ENCODE results near the gene RAB31.

The RAB31 gene

DNA sequence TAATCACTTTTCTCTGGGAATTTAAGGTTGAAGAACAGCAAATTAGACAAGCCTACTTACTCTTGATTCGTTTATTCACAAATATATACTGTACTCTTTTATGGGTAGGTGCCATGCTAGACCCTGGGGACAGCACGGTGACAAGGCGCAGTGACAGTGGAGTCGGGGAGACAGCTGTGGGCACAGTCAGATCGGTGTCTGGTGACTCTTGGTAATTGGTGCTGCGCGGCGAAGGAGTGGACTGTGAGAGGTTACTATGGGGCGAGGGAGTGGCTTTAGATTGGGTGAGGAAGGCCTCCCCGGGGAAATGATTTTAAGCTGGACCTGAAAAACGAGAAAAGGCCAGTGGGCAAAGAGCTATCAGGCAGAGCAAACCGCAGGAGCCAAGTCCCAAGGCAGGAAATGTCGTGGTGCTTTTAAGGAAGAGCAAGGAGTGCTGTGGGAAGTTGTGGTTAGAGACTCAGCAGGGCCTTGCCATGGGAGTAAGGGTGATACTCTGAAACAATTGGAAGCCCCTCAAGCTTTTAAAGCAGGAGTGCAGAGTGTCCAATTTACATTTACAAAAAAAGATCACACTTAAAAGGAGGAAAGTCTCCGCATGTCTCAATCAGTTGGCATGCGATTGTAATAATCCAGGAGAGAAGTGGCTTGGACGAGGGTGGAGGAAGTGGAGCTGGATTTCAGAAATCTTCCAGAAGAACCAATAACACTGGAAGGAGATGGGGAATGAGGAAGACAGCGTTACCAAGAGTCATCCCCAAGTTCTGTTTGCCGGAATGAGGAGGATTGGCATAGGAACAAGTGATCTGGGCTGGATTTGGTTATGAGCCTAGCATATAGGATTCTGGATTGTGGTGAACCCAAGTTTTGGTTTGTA is 141.5 kb downstream of the RAB31 start:
- Histone ChIP-seq H3K27me3 (ENCODE audit: insufficient read depth, low read depth, severe bottlenecking) (no peaks in the 10 kb centered on the region), H3K27ac (no peak overlapping the region)
- no peak for DNase-seq

DNA sequence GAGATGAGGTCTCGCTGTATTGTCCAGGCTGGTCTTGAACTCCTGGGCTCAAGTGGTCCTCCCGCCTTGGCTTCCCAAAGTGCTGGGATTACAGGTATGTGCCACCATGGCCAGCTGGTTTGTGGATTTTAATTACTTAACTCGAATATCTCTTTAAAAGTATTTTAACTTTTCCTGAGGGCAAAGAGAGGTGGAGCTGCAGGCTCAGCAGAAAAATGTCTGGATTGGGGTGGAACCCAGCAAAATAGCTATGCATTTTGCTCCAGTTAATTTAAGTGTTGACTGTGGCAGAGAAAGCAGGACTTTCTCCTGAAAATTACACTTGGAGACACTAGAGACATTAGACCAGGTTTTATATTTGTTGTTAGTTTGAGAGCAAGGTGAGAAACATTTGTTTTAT is 142.2 kb downstream of the RAB31 start:
- no peaks in the 10 kb centered on the region for H3K36me3 ChIP-seq
- DNase-seq = no peak
- no peak overlapping the region for H3K4me3 ChIP-seq (ENCODE audit: low read depth, low read length)
- TF ChIP-seq, protein P1, sequence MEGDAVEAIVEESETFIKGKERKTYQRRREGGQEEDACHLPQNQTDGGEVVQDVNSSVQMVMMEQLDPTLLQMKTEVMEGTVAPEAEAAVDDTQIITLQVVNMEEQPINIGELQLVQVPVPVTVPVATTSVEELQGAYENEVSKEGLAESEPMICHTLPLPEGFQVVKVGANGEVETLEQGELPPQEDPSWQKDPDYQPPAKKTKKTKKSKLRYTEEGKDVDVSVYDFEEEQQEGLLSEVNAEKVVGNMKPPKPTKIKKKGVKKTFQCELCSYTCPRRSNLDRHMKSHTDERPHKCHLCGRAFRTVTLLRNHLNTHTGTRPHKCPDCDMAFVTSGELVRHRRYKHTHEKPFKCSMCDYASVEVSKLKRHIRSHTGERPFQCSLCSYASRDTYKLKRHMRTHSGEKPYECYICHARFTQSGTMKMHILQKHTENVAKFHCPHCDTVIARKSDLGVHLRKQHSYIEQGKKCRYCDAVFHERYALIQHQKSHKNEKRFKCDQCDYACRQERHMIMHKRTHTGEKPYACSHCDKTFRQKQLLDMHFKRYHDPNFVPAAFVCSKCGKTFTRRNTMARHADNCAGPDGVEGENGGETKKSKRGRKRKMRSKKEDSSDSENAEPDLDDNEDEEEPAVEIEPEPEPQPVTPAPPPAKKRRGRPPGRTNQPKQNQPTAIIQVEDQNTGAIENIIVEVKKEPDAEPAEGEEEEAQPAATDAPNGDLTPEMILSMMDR (IDR thresholded peaks at IDR 0.05; ENCODE audit: low read depth, low read length) = no peak
- no peaks in the 10 kb centered on the region for H3K27me3 ChIP-seq (ENCODE audit: insufficient read depth, low read depth, severe bottlenecking)
- no peak overlapping the region for H3K27ac ChIP-seq
- H3K9me3 ChIP-seq (ENCODE audit: severe bottlenecking) = peaks cover 9% of the 10 kb centered on the region

More for the DNA sequence above, 141.5 kb downstream of the RAB31 start:
- Histone ChIP-seq H3K9me3 (ENCODE audit: severe bottlenecking) (peaks cover 9% of the 10 kb centered on the region), H3K4me3 (ENCODE audit: low read depth, low read length) (no peak overlapping the region), H3K36me3 (no peaks in the 10 kb centered on the region)
- TF ChIP-seq, protein P1 (IDR thresholded peaks at IDR 0.05; ENCODE audit: low read depth, low read length) = no peak

DNA sequence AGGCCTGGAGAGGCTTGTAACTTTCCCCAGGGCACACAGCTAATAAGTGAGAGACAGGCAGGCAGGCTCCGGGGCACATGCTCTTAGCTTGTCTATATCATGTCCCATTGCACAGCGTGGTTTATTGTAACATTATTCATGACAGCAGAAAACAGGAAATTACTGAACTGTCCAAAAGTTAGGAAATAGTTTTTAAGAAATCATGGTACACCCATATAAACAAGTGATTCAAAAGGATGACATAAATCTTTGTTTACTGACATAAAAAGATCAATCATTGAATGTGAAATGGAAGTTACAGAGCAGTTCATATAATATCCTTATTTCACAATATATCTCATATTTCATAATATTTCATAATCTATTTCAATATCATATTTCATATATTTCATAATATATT is 143.4 kb downstream of the RAB31 start:
- peaks cover 9% of the 10 kb centered on the region for H3K9me3 ChIP-seq (ENCODE audit: severe bottlenecking)
- H3K27me3 ChIP-seq (ENCODE audit: insufficient read depth, low read depth, severe bottlenecking) = no peaks in the 10 kb centered on the region
- TF ChIP-seq, protein P1 (IDR thresholded peaks at IDR 0.05; ENCODE audit: low read depth, low read length) = no peak
- no peak for DNase-seq
- H3K36me3 ChIP-seq = no peaks in the 10 kb centered on the region
- no peak overlapping the region for H3K27ac ChIP-seq
- no peak overlapping the region for H3K4me3 ChIP-seq (ENCODE audit: low read depth, low read length)

DNA sequence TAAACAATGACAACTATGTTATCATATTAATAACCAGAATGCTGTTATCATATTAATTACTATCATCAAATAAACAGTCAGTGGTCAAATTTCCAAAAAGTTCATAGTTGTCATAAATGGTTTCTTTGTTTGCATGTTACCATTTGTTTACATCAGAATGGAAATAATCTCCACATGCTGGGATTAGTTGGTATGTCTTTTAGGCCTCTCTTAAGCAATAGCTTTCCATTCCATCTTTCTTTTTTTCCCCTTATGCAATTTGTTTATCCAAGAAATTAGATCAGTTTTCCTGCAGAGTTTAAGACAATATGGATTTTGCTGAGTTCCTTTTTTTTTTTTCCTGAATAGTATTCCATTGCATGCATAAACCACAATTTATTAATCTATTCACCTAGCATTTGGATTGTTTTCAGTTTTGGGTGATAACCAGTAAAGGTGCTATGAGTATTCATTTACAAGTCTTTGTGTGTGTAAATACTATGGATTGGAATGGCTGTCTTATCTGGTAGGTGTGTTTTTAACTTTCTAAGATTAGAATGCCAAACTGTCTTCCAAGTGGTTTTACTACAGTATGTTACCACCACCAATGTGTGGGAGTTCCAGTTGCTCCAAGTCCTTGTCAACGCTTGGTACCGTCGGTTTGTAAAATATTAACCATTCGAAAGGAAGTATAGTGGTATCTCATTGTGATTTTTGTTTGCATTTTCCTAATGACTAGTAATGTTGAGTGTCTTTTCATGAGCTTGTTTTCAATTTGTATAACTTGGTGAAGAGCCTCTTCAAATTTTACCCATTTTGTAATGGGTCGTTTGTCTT is 144.4 kb downstream of the RAB31 start:
- Histone ChIP-seq H3K9me3 (ENCODE audit: severe bottlenecking) (peaks cover 9% of the 10 kb centered on the region), H3K27me3 (ENCODE audit: insufficient read depth, low read depth, severe bottlenecking) (no peaks in the 10 kb centered on the region), H3K27ac (no peak overlapping the region), H3K36me3 (no peaks in the 10 kb centered on the region), H3K4me3 (ENCODE audit: low read depth, low read length) (no peak overlapping the region)
- no peak for DNase-seq
- TF ChIP-seq, protein P1 (IDR thresholded peaks at IDR 0.05; ENCODE audit: low read depth, low read length) = no peak

DNA sequence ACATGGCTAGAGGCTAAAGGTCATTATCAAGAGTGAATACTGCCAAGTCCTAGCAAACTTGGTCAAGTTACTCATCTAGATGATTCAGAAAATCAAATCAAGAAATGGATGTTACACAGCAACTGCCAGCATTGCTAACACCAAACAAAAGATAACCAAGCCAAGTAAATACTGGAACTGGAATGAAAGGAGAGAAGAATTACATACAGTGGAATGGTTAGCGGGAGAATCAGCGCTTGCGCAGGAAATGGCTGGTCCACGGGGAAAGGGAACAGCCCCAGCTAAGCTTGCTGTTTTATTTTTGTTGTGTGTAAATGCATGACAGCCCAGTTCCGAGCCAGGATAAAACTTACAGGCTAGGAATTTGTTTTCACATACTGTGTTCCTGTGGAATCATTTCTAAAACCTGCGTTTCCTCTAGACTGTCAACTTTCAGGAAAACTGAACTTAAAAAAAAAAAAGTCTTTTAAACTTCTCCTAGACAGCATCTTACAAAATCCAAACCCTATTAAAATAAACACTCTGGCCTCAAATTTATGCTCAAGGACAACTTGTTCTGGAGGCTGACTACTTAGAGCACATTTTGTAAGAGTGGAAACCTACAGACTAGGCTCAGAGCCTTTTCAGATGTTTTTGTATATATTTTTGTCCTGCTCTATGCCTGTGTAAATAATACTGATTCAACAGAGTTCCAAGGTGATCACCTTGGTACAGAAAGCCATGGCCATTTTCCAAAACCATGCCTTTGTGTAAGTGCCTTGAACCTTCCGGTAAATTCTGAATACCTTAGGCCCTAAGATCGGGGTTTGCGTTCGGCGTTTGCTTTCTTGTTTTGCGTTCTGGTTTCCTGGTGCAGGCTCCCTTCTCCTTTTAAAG is 146.9 kb downstream of the RAB31 start:
- no peaks in the 10 kb centered on the region for H3K36me3 ChIP-seq
- no peak overlapping the region for H3K27ac ChIP-seq
- H3K4me3 ChIP-seq (ENCODE audit: low read depth, low read length) = no peak overlapping the region
- H3K27me3 ChIP-seq (ENCODE audit: insufficient read depth, low read depth, severe bottlenecking) = no peaks in the 10 kb centered on the region
- no peaks in the 10 kb centered on the region for H3K9me3 ChIP-seq (ENCODE audit: severe bottlenecking)
- DNase-seq = no peak
- TF ChIP-seq, protein P1 (IDR thresholded peaks at IDR 0.05; ENCODE audit: low read depth, low read length) = no peak

All from WERI-Rb-1 (cell line).